Measurements from ENCODE around the gene PDILT. TPM values are rescaled to one million over a fixed set of nuclear protein-coding genes. Genes with fewer than 3 reads are reported as not detected.

The PDILT gene
- total RNA-seq, 1 donor from 2014 or later: not detected

DNA sequence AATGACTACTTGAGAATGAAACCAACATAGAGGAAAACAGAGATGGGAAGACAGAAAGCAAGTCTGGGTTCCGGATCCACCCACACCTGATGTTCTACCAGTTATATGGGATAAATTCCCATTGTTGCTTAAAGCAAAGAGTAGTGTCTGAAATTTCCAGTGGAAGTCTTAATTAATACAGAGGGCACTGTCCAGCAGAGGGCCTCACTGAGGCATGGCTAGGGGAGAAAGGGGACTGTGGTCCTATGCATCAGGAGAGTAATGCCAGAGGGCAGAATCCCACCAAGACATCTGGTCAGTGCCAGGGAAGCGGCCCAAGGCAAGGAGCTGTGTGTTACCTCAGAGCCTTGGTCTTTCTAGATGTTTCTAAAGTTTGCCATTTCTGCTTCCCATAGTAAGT, 44.5 kb downstream of the PDILT start:
- Histone ChIP-seq H3K36me3 (no peaks in the 10 kb centered on the region), H3K9me3 (no peaks in the 10 kb centered on the region), H3K27me3 (no peaks in the 10 kb centered on the region), H3K4me1 (no peaks in the 10 kb centered on the region), H3K4me3 (no peak overlapping the region), H3K27ac (no peak overlapping the region)
- TF ChIP-seq, protein P1, sequence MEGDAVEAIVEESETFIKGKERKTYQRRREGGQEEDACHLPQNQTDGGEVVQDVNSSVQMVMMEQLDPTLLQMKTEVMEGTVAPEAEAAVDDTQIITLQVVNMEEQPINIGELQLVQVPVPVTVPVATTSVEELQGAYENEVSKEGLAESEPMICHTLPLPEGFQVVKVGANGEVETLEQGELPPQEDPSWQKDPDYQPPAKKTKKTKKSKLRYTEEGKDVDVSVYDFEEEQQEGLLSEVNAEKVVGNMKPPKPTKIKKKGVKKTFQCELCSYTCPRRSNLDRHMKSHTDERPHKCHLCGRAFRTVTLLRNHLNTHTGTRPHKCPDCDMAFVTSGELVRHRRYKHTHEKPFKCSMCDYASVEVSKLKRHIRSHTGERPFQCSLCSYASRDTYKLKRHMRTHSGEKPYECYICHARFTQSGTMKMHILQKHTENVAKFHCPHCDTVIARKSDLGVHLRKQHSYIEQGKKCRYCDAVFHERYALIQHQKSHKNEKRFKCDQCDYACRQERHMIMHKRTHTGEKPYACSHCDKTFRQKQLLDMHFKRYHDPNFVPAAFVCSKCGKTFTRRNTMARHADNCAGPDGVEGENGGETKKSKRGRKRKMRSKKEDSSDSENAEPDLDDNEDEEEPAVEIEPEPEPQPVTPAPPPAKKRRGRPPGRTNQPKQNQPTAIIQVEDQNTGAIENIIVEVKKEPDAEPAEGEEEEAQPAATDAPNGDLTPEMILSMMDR (IDR thresholded peaks at IDR 0.05): no peak
- TF ChIP-seq POLR2A (IDR thresholded peaks at IDR 0.05): no peak
- no peak for TF ChIP-seq POLR2AphosphoS5 (IDR thresholded peaks at IDR 0.05; ENCODE audit: insufficient read depth in 1 of 2, low read depth in 1 of 2)
- intact Hi-C loops (cut with DNase I): no loop called here
- no peak for DNase-seq (ENCODE audit: extremely low spot score in 2 of 2)

DNA sequence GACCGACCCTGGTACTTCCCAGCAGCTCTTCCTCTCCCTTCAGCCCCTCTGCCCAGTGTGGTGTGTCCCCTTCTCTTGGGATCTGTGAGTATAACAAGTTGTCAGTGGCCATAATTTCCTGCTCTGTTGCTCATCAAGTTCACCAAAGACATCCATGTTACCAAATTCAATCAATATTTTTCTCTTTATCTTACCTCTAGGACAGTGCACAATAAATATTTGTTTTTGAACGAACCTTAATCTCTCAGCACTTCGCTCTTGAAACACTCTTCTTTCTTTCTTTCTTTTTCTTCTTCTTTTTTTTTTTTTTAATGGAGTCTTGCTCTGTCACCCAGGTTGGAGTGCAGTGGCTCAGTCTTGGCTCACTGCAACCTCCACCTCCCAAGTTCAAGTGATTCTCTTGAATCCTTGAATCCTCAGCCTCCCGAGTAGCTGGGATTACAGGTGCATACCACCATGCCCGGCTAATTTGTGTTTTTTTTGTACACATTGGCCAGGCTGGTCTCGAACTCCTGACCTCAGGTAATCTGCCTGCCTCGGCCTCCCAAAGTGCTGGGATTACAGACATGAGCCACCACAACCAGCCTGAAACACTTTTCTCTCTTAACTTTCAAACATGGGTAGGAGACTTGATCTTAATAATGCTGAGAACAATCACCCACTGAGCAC, 49.3 kb downstream of the PDILT start:
- H3K36me3 ChIP-seq: no peaks in the 10 kb centered on the region
- intact Hi-C loops (cut with DNase I): no loop called here
- DNase-seq (ENCODE audit: extremely low spot score in 2 of 2): no peak
- no peaks in the 10 kb centered on the region for H3K27me3 ChIP-seq
- H3K4me3 ChIP-seq: no peak overlapping the region
- TF ChIP-seq, protein P1 (IDR thresholded peaks at IDR 0.05): no peak
- no peak for TF ChIP-seq POLR2A (IDR thresholded peaks at IDR 0.05)
- TF ChIP-seq POLR2AphosphoS5 (IDR thresholded peaks at IDR 0.05; ENCODE audit: insufficient read depth in 1 of 2, low read depth in 1 of 2): no peak
- H3K4me1 ChIP-seq: no peaks in the 10 kb centered on the region
- H3K9me3 ChIP-seq: no peaks in the 10 kb centered on the region
- H3K27ac ChIP-seq: no peak overlapping the region

DNA sequence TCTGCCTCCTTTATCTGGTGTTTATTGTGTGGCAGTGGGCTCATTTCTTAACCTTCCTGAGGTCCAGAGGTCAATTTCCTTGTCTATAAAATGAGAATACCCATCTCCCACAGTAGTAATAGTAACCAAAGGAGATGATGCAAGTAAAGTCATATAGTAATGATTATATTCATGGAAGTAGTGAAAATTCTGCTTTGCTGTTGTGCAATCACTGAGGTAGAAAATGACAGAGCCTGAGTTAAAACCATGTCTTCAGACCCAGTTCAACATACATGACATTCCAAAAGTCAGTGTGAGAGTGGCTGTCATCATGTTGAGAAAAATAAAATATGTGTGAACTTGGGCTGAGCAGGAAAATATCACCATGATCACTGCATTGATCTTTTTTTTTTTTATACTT, 51.2 kb downstream of the PDILT start:
- H3K4me1 ChIP-seq: no peaks in the 10 kb centered on the region
- intact Hi-C loops (cut with DNase I): no loop called here
- H3K27ac ChIP-seq: no peak overlapping the region
- no peaks in the 10 kb centered on the region for H3K9me3 ChIP-seq
- H3K4me3 ChIP-seq: no peak overlapping the region
- no peak for TF ChIP-seq POLR2AphosphoS5 (IDR thresholded peaks at IDR 0.05; ENCODE audit: insufficient read depth in 1 of 2, low read depth in 1 of 2)
- no peak for TF ChIP-seq POLR2A (IDR thresholded peaks at IDR 0.05)
- TF ChIP-seq, protein P1 (IDR thresholded peaks at IDR 0.05): no peak
- no peaks in the 10 kb centered on the region for H3K27me3 ChIP-seq
- no peaks in the 10 kb centered on the region for H3K36me3 ChIP-seq
- no peak for DNase-seq (ENCODE audit: extremely low spot score in 2 of 2)

DNA sequence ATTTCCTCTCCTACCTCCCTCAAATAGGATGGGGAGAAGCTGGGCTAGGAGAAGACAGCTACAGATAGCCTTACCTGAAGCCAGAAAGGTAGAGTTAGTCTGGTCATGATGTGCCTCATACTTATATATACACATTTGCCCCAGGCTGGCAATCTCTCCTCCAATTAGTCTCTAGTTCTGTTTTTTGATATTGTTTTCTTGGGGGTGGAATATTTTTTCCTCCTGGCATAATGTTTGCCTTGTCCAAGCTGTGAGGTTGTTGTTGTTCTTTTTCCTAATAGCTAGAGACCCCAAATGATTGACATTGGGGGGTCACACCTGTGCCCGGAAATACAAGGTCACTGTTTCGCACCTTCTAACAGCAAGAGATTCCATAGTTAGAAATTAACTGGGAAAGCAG, 51.9 kb downstream of the PDILT start, which contains the start of gene UMOD:
UMOD (minus strand) TSS at position 101 of the 400 bp plus-strand sequence. CDS start 1,978 bp downstream, outside the sequence.
- intact Hi-C loops (cut with DNase I): no loop called here
- no peaks in the 10 kb centered on the region for H3K36me3 ChIP-seq
- no peaks in the 10 kb centered on the region for H3K27me3 ChIP-seq
- H3K4me1 ChIP-seq: no peaks in the 10 kb centered on the region
- TF ChIP-seq POLR2AphosphoS5 (IDR thresholded peaks at IDR 0.05; ENCODE audit: insufficient read depth in 1 of 2, low read depth in 1 of 2) (no peak), POLR2A (IDR thresholded peaks at IDR 0.05) (no peak)
- TF ChIP-seq, protein P1 (IDR thresholded peaks at IDR 0.05): no peak
- no peak within 1 kb of the TSS for H3K4me3 ChIP-seq
- H3K27ac ChIP-seq: no peak within 1 kb of the TSS
- DNase-seq (ENCODE audit: extremely low spot score in 2 of 2): no peak
- H3K9me3 ChIP-seq: no peaks in the 10 kb centered on the region

DNA sequence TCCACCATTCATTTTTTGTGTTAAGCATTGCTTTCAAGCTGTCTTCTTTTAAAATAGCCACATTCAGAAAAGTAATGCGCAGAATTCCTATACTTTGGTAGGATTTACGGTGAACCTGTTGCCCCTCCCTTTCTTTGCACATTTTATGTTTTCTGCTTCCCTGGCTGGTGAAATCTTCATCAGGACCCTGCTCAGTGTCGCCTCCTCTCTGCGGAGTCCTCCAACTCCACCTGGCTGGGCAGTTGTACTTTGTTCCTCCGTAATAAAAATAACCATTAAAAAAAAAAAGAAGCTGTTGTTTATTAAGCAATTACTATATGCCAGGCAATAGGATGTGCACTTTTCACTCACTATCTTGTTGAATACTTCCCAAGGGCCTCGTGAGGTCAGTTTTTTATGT, 54.9 kb downstream of the PDILT start:
- no peaks in the 10 kb centered on the region for H3K4me1 ChIP-seq

More for the DNA sequence above, 54.9 kb downstream of the PDILT start:
- H3K27me3 ChIP-seq: no peaks in the 10 kb centered on the region
- no peak for DNase-seq (ENCODE audit: extremely low spot score in 2 of 2)
- intact Hi-C loops (cut with DNase I): no loop called here
- H3K27ac ChIP-seq: no peak overlapping the region
- no peaks in the 10 kb centered on the region for H3K9me3 ChIP-seq
- TF ChIP-seq POLR2AphosphoS5 (IDR thresholded peaks at IDR 0.05; ENCODE audit: insufficient read depth in 1 of 2, low read depth in 1 of 2): no peak
- no peak for TF ChIP-seq POLR2A (IDR thresholded peaks at IDR 0.05)
- TF ChIP-seq, protein P1 (IDR thresholded peaks at IDR 0.05): no peak
- H3K36me3 ChIP-seq: no peaks in the 10 kb centered on the region
- H3K4me3 ChIP-seq: no peak overlapping the region
